GM19463 (cell line): ENCODE results near the gene ZNF385C.
"Not testable (repeated sequence)": the region's sequence is repeated elsewhere in the genome, so short reads cannot be mapped to it uniquely, and the experiment has no call there.

Experiments used
- ATAC-seq: cut with Tn5 transposase; IDR thresholded peaks from one replicate; pipeline ENCODE4 v1.9.1; 2021; ENCODE audit warnings: mild to moderate bottlenecking, moderate library complexity; ENCODE audit not compliant: unreplicated experiment

ZNF385C gene, protein sequence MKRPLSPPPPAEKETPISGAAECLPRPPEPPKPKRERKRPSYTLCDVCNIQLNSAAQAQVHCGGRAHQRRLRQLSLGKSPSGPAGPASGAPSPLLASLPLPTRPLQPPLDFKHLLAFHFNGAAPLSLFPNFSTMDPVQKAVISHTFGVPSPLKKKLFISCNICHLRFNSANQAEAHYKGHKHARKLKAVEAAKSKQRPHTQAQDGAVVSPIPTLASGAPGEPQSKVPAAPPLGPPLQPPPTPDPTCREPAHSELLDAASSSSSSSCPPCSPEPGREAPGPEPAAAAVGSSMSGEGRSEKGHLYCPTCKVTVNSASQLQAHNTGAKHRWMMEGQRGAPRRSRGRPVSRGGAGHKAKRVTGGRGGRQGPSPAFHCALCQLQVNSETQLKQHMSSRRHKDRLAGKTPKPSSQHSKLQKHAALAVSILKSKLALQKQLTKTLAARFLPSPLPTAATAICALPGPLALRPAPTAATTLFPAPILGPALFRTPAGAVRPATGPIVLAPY

GRCh38 chr17:42097691-42098631 is at the start of gene ZNF385C:
Gene ZNF385C (minus strand): TSS chr17:42098473. CDS start chr17:42063056, 35,417 bp downstream.
- no peak for ATAC-seq

- ATAC-seq = no peak
These were observed 48.8 kb upstream of the ZNF385C start for GRCh38 chr17:42146911-42147607.

- ATAC-seq = not testable (repeated sequence)
These were observed 44.9 kb upstream of the ZNF385C start for GRCh38 chr17:42143138-42143537.

DNA sequence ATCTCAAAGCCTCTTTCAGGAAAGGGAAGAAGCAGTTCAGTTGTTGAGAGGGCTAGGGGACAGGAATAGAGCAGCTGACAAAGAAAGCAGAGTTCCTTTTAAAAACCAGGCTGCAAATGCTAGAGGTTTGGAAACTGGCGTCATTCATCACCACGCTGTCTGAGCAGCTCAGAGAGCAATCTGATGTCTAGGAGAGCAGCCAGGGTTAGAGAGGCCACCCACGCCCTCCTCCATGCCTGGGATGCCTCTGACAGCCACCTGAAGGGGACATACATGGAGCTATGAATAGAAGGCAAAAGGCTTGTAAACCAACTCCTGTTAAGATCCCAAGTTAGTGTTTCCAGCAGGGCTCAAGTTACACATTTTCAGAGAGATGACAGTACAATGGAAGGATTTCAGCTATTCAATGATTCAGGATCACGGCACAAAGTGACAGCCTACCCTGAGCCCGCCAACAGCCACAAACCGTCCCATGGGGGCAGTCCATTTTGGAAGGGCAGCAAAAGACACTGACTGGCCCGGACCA is 44.2 kb upstream of the ZNF385C start:
- ATAC-seq = no peak

- no peak for ATAC-seq
These were observed 43.1 kb upstream of the ZNF385C start for GRCh38 chr17:42141382-42141781.

DNA sequence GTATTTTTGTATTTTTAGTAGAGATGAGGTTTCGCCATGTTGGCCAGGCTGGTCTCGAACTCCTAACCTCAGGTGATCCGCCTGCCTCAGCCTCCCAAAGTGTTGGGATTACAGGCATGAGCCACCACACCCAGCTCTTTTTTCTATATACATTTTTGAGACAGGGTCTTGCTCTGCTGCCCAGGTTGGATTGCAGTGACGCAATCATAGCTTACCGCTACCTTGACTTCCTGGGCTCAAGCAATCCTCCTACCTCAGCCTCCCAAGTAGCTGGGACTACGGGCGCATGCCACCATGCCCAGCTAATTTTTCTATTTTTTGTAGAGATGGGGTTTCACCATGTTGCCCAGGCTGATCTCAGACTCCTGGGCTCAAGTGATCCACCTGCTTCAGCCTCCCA is 42.4 kb upstream of the ZNF385C start:
- not testable (repeated sequence) for ATAC-seq

DNA sequence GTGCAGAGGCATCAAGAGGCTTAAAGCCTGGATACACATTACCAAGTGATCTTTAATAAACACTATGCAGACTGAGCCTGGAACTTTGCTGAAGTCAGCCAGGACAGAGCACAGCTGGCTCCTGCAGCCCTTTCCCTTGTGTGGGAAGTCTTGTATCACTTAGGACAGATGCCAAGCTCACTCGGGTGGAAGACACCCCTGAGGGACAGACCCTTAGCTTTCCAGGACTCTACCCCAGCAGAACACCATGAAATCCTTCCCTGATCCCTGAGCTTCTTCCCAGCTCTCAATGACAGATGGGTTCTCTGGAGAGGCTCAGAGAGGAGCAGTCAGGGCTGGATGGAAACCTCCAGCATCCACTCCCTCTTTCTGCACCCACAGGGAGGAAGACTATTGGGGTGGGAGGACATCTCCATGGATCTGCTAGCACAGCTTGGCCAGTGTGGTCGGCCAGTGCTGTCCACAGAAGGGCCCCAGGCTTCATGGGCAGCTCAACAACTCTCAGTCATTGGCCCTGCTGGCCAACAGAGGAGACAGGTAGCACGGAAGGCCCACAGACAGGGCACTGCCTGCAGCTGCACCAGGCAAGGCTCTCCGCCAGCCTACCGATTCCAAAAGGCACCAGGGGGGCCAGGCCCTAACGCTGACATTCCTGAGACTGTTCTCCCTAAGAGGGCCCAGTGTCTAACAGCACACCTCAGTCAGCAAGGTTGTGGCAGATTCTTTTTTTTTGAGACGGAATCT is 40.6 kb upstream of the ZNF385C start:
- no peak for ATAC-seq

DNA sequence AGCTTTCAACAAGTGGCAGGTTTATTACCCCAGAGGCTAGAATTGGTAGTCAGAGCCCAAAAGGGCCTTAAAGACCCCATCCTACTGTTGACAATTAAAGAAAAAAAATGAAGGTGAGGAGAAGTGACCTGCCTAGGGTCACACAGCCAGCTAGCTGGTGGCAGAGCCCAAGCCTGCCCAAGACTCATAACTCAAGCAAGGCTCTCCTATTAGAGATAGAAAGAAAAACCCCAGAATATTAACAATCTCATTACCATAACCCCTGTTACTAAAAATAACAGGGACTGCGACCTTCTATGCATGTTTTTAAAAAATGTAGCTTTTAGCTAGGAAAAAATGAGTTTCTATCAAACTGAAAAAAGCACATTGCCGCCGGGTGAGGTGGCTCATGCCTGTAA is 38.4 kb upstream of the ZNF385C start:
- ATAC-seq = no peak

DNA sequence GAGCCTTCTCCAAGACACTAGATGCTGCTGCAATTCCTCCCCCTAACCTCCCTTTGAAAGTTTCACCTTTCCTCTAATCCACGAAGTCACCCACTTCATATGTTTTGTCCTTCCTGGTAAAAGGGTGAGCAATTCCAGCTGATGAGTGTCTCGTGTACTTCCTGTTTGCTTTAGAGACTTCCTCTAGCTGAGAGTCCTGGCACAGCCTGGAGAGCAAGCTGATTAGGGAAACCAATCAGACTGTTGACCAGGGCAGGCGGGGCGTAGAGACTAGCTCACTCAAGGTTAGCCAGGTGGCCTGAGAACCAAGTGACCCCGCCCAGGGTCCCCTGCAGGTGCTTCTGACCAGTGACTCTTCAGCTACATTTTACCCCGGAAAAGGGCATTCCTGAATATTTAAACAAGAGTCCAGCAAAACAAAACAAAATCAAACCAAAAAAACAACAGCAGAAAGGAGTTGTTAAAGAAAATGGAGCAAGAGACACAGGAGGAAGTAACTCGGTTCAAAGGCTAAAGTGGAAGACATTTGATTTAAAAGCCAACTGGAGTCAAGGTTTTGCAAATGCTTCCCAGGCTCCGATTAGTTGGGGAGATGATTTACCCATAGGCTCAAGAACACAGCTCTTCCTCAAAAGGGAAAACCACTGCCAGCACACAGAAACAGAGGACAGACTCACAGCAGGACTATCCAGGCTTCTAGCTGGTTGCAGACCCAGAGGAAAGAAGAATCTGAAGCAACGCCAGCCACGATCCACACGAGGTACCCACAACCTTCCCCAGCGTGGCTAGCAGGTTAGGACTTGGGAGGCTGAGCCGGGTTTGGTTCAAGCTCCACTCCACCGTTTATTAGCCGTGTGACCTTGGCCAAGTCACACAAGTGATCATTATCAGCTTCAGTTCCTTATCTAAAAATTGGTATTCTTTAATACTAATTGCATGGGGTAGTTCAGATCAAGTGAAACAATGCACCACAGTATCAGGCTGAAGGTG is 37.7 kb upstream of the ZNF385C start:
- ATAC-seq = no peak

GRCh38 chr17:42135151-42135550 is 36.9 kb upstream of the ZNF385C start:
- ATAC-seq = no peak

GRCh38 chr17:42133461-42134041 is 35.3 kb upstream of the ZNF385C start:
- ATAC-seq = peak; percentile 76

- ATAC-seq = peak; percentile 29
These were observed 34.7 kb upstream of the ZNF385C start for GRCh38 chr17:42132941-42133340.

DNA sequence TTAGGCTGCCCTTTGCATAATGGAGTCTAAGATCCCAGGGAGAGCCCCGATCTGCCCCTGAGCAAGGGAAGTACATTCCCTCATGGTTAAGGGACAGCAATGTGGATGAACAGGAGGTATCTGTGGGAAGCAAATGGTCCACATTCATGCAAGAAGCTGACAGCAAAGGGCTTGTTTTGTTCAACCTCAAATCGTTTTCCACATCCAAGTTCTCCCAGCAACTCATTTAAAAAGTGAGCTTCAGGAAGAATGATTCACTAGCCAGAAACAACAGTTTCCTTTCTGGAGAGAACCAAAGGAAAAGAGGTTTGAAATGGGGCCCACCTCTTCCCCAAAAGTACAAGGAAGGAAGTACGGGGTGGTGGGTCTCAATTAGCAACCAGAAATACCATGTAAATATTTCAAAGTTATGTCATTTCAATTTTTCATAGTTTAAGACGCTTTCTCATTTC is 33.7 kb upstream of the ZNF385C start:
- ATAC-seq = no peak

DNA sequence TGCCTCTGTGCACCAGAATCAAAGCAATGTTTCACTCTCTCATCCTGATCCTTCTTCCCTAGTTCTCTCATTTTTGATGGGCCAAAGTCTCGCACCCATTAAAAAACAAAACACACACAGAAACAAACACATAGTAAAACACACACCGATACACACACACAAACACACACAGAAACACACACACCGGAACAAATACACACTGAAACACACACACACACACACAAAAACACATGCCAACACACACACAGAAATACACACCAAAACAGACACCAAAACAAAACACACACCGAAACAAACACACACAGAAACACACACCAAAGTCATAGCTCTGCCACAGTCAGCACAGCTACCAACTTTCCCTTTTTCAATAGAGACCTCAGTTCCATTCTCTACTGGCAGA is 33.0 kb upstream of the ZNF385C start:
- no peak for ATAC-seq

GRCh38 chr17:42130310-42130936 is 32.1 kb upstream of the ZNF385C start:
- no peak for ATAC-seq

DNA sequence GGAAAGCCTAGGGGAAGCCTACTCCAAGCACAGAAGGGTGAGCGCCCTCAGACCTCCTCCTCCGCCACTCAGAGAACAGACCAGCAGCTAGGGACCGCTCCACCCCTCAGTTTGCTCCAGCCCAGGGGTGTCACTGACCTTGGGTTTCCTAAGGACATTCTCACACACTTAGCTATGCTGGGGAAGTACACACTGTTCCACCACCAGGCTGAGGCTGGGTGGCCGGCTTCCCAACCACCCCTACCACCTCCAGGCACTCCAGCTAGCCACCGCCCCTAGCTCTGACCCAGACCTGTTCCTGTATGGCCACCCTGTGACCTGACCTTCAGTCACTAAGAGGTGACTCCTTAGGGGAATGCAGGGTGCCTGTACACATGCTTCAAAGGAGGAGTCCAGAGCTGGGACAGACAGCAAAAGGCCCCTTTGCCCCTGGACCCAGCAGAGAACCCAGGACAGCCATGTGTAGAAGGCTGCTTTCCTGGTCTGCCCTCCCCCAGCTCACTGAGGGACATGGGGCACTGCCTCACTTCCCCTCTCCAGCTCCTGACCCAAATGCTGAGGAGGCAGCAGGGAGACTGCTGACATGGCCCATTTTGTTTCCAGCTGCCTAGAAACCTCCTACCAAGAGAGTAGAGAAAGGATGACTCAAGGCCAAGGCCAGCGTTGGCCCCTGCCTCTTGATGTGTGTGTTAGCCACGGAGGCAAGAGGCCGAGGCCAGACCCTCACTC is 31.0 kb upstream of the ZNF385C start:
- no peak for ATAC-seq

DNA sequence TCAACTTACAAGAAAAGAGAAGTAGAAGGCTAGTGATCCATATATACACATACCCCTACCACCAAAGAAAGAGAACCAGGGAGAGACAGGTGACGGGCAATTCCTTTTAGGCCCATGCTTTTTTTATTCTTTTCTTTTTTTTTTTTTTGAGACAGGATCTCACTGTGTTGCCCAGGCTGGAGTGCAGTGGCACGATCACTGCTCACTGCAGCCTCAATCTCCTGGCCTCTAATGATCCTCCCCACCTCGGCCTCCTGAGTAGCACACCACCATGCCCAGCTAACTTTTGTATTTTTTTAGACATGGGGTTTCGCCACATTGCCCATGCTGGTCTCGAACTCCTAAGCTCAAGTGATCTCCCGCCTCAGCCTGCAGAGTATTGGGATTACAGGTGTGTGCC is 29.1 kb upstream of the ZNF385C start:
- ATAC-seq = no peak
